A549 (cell line): ENCODE measurements around the gene G2E3. TPM values are rescaled to one million over a fixed set of nuclear protein-coding genes. Genes with fewer than 3 reads are reported as not detected.
"Not testable (repeated sequence)": the region's sequence is repeated elsewhere in the genome, so short reads cannot be mapped to it uniquely, and the experiment has no call there.

Experiments
- ATAC-seq, 2 experiments: fragments of 200-7000 bp in 1 of 2; fragments of >200 bp in 1 of 2; cut with Nextera tagmentation in 1 of 2; cut with Tn5 transposase in 1 of 2; 3 replicates each; pipeline versions ENCODE4 v1.8.0 to v1.9.1; 2018 to 2020; ENCODE audit warnings: mild to moderate bottlenecking in 1 of 2, moderate library complexity in 1 of 2
- CTCF ChIA-PET: fragments of 300-600 bp; sonication (Branson Sonifier 250); formaldehyde crosslinking; extraction: SDS; loops from one replicate; lab custom pipeline; 2021; ENCODE audit warnings: antibody characterized with exemption, inconsistent platforms; lab: Yijun Ruan, JAX
- POLR2A ChIA-PET: fragments of 350-600 bp; formaldehyde crosslinking; extraction: SDS; loops from one replicate; lab custom pipeline; 2021; ENCODE audit warnings: antibody characterized with exemption, inconsistent platforms; lab: Yijun Ruan, JAX
- DNase-seq, 2 experiments: peaks; one replicate each; pipeline versions ENCODE4 v3.0.0 to v3.0.0-alpha.2; 2011 to 2016; ENCODE audit warnings: low read depth in 1 of 2, low spot score in 1 of 2
- FAIRE-seq: peaks from 2 replicates; lab custom pipeline; 2011; peaks lifted over from hg19 to GRCh38; lab: Jason Lieb, UNC
- H3K27ac ChIP-seq, 2 experiments: fragments of >200 bp; sonication (Bioruptor Twin); formaldehyde crosslinking; 3 replicates each; pipeline ENCODE4 v1.5.1; 2016 to 2017
- H3K4me1 ChIP-seq: fragments of >200 bp; sonication (Bioruptor Twin); formaldehyde crosslinking; 3 replicates; pipeline ENCODE4 v1.6.1; 2016
- H3K4me2 ChIP-seq: fragments of >200 bp; sonication (Bioruptor Twin); formaldehyde crosslinking; 3 replicates; pipeline ENCODE4 v1.6.1; 2016
- H3K4me3 ChIP-seq: fragments of >200 bp; sonication (Bioruptor Twin); formaldehyde crosslinking; 3 replicates; pipeline ENCODE4 v1.5.1; 2016
- H3K9me3 ChIP-seq: fragments of >200 bp; sonication (Bioruptor Twin); formaldehyde crosslinking; 3 replicates; pipeline ENCODE4 v1.6.1; 2016
- ATOH8 ChIP-seq: fragments of 250-450 bp; sonication (Bioruptor Pico); IDR thresholded peaks from 2 replicates; pipeline ENCODE4 v1.5.0; 2020; ENCODE audit warnings: low read depth, mild to moderate bottlenecking, moderate library complexity
- CBX2 ChIP-seq: fragments of 200-600 bp; sonication (generic); IDR thresholded peaks from 2 replicates; pipeline ENCODE4 v1.6.1; 2016; ENCODE audit warnings: low read depth, mild to moderate bottlenecking, borderline replicate concordance
- CBX8 ChIP-seq: fragments of 200-600 bp; sonication (generic); IDR thresholded peaks from 2 replicates; pipeline ENCODE4 v1.6.1; 2016
- CEBPB ChIP-seq, 2 experiments: fragments of >200 bp in 1 of 2; sonication (Bioruptor Twin) in 1 of 2; formaldehyde crosslinking in 1 of 2; IDR thresholded peaks; 2 replicates each; pipeline ENCODE4 v1.6.1; 2012 to 2016
- CHD4 ChIP-seq: fragments of 200-600 bp; sonication (generic); IDR thresholded peaks from 2 replicates; pipeline ENCODE4 v1.6.1; 2016; ENCODE audit warnings: antibody characterized with exemption, mild to moderate bottlenecking, borderline replicate concordance
- EHMT2 ChIP-seq: fragments of 200-600 bp; sonication (generic); IDR thresholded peaks from 2 replicates; pipeline ENCODE4 v1.6.1; 2016; ENCODE audit warnings: antibody characterized with exemption, low read depth, mild to moderate bottlenecking, moderate library complexity
- FOSB ChIP-seq: fragments of 250-450 bp; sonication (Bioruptor Pico); IDR thresholded peaks from 2 replicates; pipeline ENCODE4 v1.5.0; 2020; ENCODE audit warnings: mild to moderate bottlenecking, moderate library complexity
- FOSL2 ChIP-seq, 2 experiments: fragments of 450-650 bp in 1 of 2; fragments of >200 bp in 1 of 2; sonication (Bioruptor Twin) in 1 of 2; formaldehyde crosslinking; IDR thresholded peaks; 2 replicates each; pipeline versions ENCODE4 v1.5.0 to v1.6.1; 2016 to 2020; ENCODE audit warnings: mild to moderate bottlenecking in 1 of 2, moderate library complexity in 1 of 2
- FOXS1 ChIP-seq: fragments of 250-450 bp; sonication (Bioruptor Pico); IDR thresholded peaks from 2 replicates; pipeline ENCODE4 v1.5.0; 2020; ENCODE audit warnings: mild to moderate bottlenecking, moderate library complexity
- HEYL ChIP-seq: fragments of 250-450 bp; sonication (Bioruptor Pico); IDR thresholded peaks from 2 replicates; pipeline ENCODE4 v1.8.0; 2021; ENCODE audit warnings: mild to moderate bottlenecking, moderate library complexity
- MAFK ChIP-seq: fragments of 450-650 bp; IDR thresholded peaks from 2 replicates; pipeline ENCODE4 v1.6.1; 2014; ENCODE audit not compliant: partially characterized antibody
- MAX ChIP-seq: IDR thresholded peaks from 2 replicates; pipeline ENCODE4 v1.6.1; 2012
- MYC ChIP-seq: IDR thresholded peaks from 2 replicates; pipeline ENCODE4 v1.6.1; 2012; ENCODE audit warnings: mild to moderate bottlenecking, inconsistent platforms, low read length, improper control_type of control experiment, borderline replicate concordance
- NFE2L2 ChIP-seq: fragments of 150-350 bp; conservative IDR thresholded peaks from 2 replicates; pipeline ENCODE4 v1.6.1; 2014; ENCODE audit warnings: low read length
- NPAS2 ChIP-seq: fragments of 250-450 bp; sonication (Bioruptor Pico); IDR thresholded peaks from 2 replicates; pipeline ENCODE4 v1.8.0; 2022; ENCODE audit warnings: mild to moderate bottlenecking, moderate library complexity, borderline replicate concordance
- PHF8 ChIP-seq: fragments of 200-600 bp; sonication (generic); IDR thresholded peaks from 2 replicates; pipeline ENCODE4 v1.6.1; 2016; ENCODE audit warnings: low read depth, mild to moderate bottlenecking, antibody characterized with exemption, moderate library complexity, borderline replicate concordance
- RARB ChIP-seq: fragments of 250-450 bp; sonication (Bioruptor Pico); IDR thresholded peaks from 2 replicates; pipeline ENCODE4 v1.8.0; 2021; ENCODE audit warnings: mild to moderate bottlenecking, moderate library complexity
- REST ChIP-seq: fragments of 200-600 bp; sonication (generic); IDR thresholded peaks from 2 replicates; pipeline ENCODE4 v1.6.1; 2016; ENCODE audit warnings: antibody characterized with exemption, mild to moderate bottlenecking, moderate library complexity
- RNF2 ChIP-seq: fragments of 200-600 bp; sonication (generic); IDR thresholded peaks from 2 replicates; pipeline ENCODE4 v1.6.1; 2016; ENCODE audit warnings: low read depth, mild to moderate bottlenecking, antibody characterized with exemption, moderate library complexity, borderline replicate concordance
- TFCP2L1 ChIP-seq: fragments of 250-450 bp; sonication (Bioruptor Pico); IDR thresholded peaks from 2 replicates; pipeline ENCODE4 v1.5.0; 2021; ENCODE audit warnings: mild to moderate bottlenecking
- ZNF302 ChIP-seq: fragments of 250-450 bp; sonication (Bioruptor Pico); IDR thresholded peaks from 2 replicates; pipeline ENCODE4 v1.9.0; 2021; ENCODE audit warnings: inconsistent platforms, mild to moderate bottlenecking, moderate library complexity
- WGBS: methylation state at CpG from one replicate; pipeline ENCODE4 v1.1.6; 2017; ENCODE audit errors: missing lambda C conversion rate; 5-methylcytosine and 5-hydroxymethylcytosine counted together
- polyA plus RNA-seq, 4 experiments: library from polyadenylated mRNA; depleted of rRNA in 3 of 4; stranded (reverse); fragments of >200 nt; fragmentation: RNase III in 1 of 4; extraction: RNeasy Plus Mini Kit Qiagen cat#74134 plus additional on column Dnase treatment in 1 of 4; gene quantifications; 2 replicates in 3 of 4; 3 replicates in 1 of 4; pipeline ENCODE4 v1.2.3, GENCODE V29; 2011 to 2017

G2E3 gene
- polyA plus RNA-seq, 2 of the 4 experiments (the other 2 are of a cell fraction), result 18.2 to 27.9 TPM

GRCh38 chr14:30625533-30625932 is 66.6 kb downstream of the G2E3 start:
- CTCF ChIA-PET, result no interaction called here
- Histone ChIP-seq H3K4me2 (no peak overlapping the region), H3K9me3 (no peaks in the 10 kb centered on the region), H3K4me3 (no peak overlapping the region), H3K4me1 (peaks cover 31% of the 10 kb centered on the region; the same call in 2 of the 3 replicates), H3K27ac (no peak overlapping the region)
- POLR2A ChIA-PET, result no interaction called here
- ATAC-seq, result no peak
- no peak for DNase-seq
- WGBS, result 92% methylated on average over 3 of the region's 3 CpGs
- no peak for FAIRE-seq
- no peak for TF ChIP-seq CHD4
- TF ChIP-seq ATOH8 (CRISPR knock-in tag), result no peak
- TF ChIP-seq FOSB (CRISPR knock-in tag), result no peak
- TF ChIP-seq ZNF302 (CRISPR knock-in tag), result no peak
- TF ChIP-seq FOSL2 (IDR thresholded peaks at IDR 0.05), result no peak
- TF ChIP-seq FOSL2 (CRISPR knock-in tag; IDR thresholded peaks at IDR 0.05), result no peak
- TF ChIP-seq RNF2, result no peak
- TF ChIP-seq EHMT2, result no peak
- no peak for TF ChIP-seq FOXS1 (CRISPR knock-in tag)
- no peak for TF ChIP-seq HEYL
- no peak for TF ChIP-seq RARB (CRISPR knock-in tag)
- no peak for TF ChIP-seq MYC
- no peak for TF ChIP-seq CBX2
- no peak for TF ChIP-seq NPAS2 (CRISPR knock-in tag)
- TF ChIP-seq PHF8, result no peak
- no peak for TF ChIP-seq NFE2L2
- no peak for TF ChIP-seq TFCP2L1 (CRISPR knock-in tag)
- no peak for TF ChIP-seq REST
- no peak for TF ChIP-seq CBX8

DNA sequence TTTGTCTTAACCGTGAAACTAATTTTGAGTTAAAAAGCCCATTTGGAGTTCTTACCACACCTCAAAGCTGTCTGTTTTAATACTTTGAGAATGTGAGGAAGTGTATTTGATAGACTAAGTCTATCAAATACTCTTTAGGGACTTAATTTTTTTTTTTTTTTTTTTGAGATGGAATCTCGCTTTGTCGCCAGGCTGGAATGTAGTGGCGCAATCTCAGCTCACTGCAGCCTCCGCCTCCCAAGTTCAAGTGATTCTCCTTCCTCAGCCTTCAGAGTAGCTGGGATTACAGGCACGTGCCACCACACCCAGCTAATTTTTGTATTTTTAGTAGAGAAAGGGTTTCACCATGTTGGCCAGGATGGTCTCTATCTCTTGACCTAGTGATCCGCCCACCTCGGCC is 70.5 kb downstream of the G2E3 start:
- H3K4me1 ChIP-seq, result peaks cover 14% of the 10 kb centered on the region
- ATAC-seq (peak in 1 of 2 experiments; percentile 55; a peak in 3 of 6 replicates), DNase-seq (peak in 1 of 2 experiments; percentile 57)
- H3K9me3 ChIP-seq, H3K4me3 ChIP-seq, POLR2A ChIA-PET, FAIRE-seq: not testable (repeated sequence)
- WGBS, result 57% methylated on average over 8 of the region's 8 CpGs
- peak overlapping the region in 1 of 2 experiments; percentile 66; a peak in 1 of 6 replicates for H3K27ac ChIP-seq
- CTCF ChIA-PET, result interaction anchor here (0.6 to 1.2 kb wide), 3 partner anchors 9 to 68 kb away, joined by 3 read pairs; no protein-coding TSS in a partner anchor
- peak overlapping the region; percentile 36; the same call in 2 of the 3 replicates for H3K4me2 ChIP-seq
- TF ChIP-seq CEBPB (IDR thresholded peaks at IDR 0.05) (peak; percentile 75 to 92), MAX (0 out of 2 replicates have a peak, but pooled peaks have one; percentile 22)

DNA sequence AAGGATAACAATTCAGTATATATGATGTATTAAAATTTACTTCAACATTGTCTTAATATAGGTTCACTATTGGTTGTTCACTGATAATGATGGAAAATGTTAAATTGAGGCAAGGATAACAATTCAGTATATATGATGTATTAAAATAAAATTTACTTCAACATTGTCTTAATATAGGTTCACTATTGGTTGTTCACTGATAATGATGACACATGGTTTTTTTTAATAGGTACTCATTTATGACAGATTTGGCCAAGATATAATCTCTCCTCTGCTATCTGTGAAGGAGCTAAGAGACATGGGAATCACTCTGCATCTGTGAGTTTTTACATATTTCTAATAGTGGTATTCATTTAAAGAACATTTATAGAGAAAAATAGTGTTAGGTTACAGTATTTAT is 71.3 kb downstream of the G2E3 start:
- POLR2A ChIA-PET, result no interaction called here
- CTCF ChIA-PET, result interaction anchor here (1.2 kb wide), 2 partner anchors 27 to 67 kb away, joined by 3 to 4 read pairs; no protein-coding TSS in a partner anchor

More for the DNA sequence above, 71.3 kb downstream of the G2E3 start:
- ATAC-seq, result no peak
- peak; percentile 56 for TF ChIP-seq MAFK
- TF ChIP-seq PHF8, result no peak
- FAIRE-seq, result no peak
- no peak overlapping the region for H3K27ac ChIP-seq
- DNase-seq, result no peak
- no peak overlapping the region for H3K4me3 ChIP-seq
- no peak overlapping the region for H3K4me2 ChIP-seq
- H3K9me3 ChIP-seq, result no peaks in the 10 kb centered on the region
- H3K4me1 ChIP-seq, result peaks cover 20% of the 10 kb centered on the region
